ENCODE data around the gene OR2AJ1.

OR2AJ1 gene

GRCh38 chr1:247924868-247925267 is at the start of gene OR2AJ1:
OR2AJ1 (plus strand) TSS chr1:247924889; CDS start chr1:247933769, 8,880 bp downstream.
- DNase-seq: no peak

- DNase-seq: no peak
Observed at GRCh38 chr1:247883346-247883745, 41.3 kb upstream of the OR2AJ1 start.

- DNase-seq: no peak
Observed at GRCh38 chr1:247884797-247885413, 39.8 kb upstream of the OR2AJ1 start.

- DNase-seq: no peak
Observed at GRCh38 chr1:247895163-247895637, 29.5 kb upstream of the OR2AJ1 start, which contains the start of gene OR2W3. OR2W3 (plus strand) TSS chr1:247895587; CDS start chr1:247895587, 0 bp downstream.

GRCh38 chr1:247895976-247896375 is 28.7 kb upstream of the OR2AJ1 start:
- no peak for DNase-seq

- DNase-seq: no peak
Observed at GRCh38 chr1:247904122-247904521, 20.6 kb upstream of the OR2AJ1 start.

GRCh38 chr1:247905181-247905580 is 19.5 kb upstream of the OR2AJ1 start:
- DNase-seq: no peak

GRCh38 chr1:247905910-247906503 is 18.7 kb upstream of the OR2AJ1 start:
- DNase-seq: no peak

- peak in 1 of 56 donors; percentile 3 for DNase-seq
Observed at GRCh38 chr1:247906504-247907047, 18.1 kb upstream of the OR2AJ1 start.

GRCh38 chr1:247908766-247909165 is 15.9 kb upstream of the OR2AJ1 start:
- no peak for DNase-seq

- no peak for DNase-seq
Observed at GRCh38 chr1:247913786-247914185, 10.9 kb upstream of the OR2AJ1 start.

- no peak for DNase-seq
Observed at GRCh38 chr1:247914941-247915662, 9.6 kb upstream of the OR2AJ1 start.

- no peak for DNase-seq
Observed at GRCh38 chr1:247919952-247920351, 4.7 kb upstream of the OR2AJ1 start, which contains the start of gene OR2T8. OR2T8 (plus strand) TSS chr1:247920252; CDS start chr1:247921018, 766 bp downstream.

GRCh38 chr1:247923941-247924340 is 748 bp upstream of the OR2AJ1 start:
- no peak for DNase-seq

- DNase-seq: no peak
Observed at GRCh38 chr1:247933989-247934388, 9.3 kb downstream of the OR2AJ1 start.

- DNase-seq: no peak
Observed at GRCh38 chr1:247935781-247936180, 11.1 kb downstream of the OR2AJ1 start.

GRCh38 chr1:247936415-247936814 is 11.7 kb downstream of the OR2AJ1 start:
- DNase-seq: peak in 1 of 56 donors; percentile 22

- peak in 52 of 56 donors; percentile 15 to 90 (median 62) for DNase-seq
Observed at GRCh38 chr1:247936965-247937734, 12.5 kb downstream of the OR2AJ1 start.

GRCh38 chr1:247942624-247943023 is 17.9 kb downstream of the OR2AJ1 start:
- DNase-seq: no peak

GRCh38 chr1:247948558-247948957 is 23.9 kb downstream of the OR2AJ1 start, which contains the start of gene OR2L8:
OR2L8 (plus strand) TSS chr1:247948858; CDS start chr1:247948858, 0 bp downstream.
- no peak for DNase-seq

GRCh38 chr1:247953408-247953807 is 28.7 kb downstream of the OR2AJ1 start:
- no peak for DNase-seq

Measured in nucleus accumbens (tissue), 56 donors.